DLD1 (cell line): Measurements from ENCODE around the gene ZMYND8.
"Not testable (repeated sequence)": the region's sequence is repeated elsewhere in the genome, so short reads cannot be mapped to it uniquely, and the experiment has no call there.

ENCODE experiments used
- in situ Hi-C: cut with HindIII; loops from 2 replicates; pipeline ENCODE4 v1.10.0; 2017; ENCODE audit warnings: low sequenced_read_pairs

The ZMYND8 gene

GRCh38 chr20:47290666-47291430, 65.7 kb downstream of the ZMYND8 start:
- in situ Hi-C loops, result no loop called here

DNA sequence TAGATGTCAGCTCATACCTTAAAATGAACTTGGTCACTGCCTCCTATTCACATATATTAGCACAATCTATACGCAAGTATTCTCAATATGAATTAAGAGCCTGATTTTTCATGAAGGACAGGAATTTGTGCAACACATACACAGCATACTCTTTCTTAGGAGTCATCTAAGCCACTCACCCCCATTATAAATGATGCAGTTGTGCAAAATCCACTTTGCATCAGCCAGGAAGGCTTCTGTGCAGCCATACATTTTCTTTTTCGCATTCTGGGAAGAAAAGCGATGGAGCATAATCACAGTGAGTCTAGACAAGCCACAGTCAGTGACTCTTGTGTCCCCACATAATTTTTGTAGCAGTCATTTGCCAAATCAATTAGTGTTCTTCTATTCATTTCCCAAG, 66.5 kb downstream of the ZMYND8 start:
- in situ Hi-C loops, result no loop called here

DNA sequence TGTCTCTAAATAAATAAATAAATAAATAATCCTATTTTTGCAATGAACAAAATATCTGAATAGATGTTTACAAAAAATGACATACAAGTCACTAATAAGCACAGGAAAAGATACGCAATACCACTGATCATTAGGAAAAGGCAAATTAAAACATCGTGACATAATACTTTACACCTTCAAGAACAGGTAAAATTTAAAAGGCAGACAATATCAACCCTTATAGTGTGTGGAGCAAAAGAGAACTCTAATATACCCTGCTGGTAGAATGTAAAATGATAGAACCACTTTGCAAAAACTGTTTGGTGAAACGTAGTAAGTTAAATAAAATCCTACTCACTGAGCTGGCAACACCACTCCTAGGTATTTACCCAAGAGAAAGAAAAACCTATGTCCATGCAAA, 67.4 kb downstream of the ZMYND8 start:
- in situ Hi-C loops, result no loop called here

GRCh38 chr20:47288530-47288929, 68.0 kb downstream of the ZMYND8 start:
- in situ Hi-C loops, result not testable (repeated sequence)

DNA sequence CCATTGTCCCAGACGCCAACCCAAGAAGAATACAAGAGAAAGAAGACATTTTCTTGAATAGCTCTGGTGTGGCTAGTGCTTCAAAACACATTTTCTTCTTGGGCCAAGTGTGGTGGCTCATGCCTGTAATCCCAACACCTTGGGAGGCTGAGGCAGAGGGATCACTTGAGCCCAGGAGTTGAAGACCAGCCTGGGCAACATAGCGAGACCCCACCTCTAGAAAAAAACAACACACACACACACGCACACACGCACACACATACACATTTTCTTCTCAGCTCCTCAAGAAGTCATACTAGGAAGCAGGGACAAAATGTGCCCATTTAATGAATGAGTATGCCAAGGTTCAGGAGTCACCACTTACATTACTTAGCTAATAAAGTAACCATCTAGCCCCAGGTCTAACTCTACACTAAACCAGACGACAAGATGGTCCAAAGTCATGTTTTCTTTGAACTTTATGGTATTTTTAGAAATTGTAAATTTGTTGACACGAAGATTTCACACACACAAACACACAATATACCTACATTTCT, 68.8 kb downstream of the ZMYND8 start:
- in situ Hi-C loops, result no loop called here

DNA sequence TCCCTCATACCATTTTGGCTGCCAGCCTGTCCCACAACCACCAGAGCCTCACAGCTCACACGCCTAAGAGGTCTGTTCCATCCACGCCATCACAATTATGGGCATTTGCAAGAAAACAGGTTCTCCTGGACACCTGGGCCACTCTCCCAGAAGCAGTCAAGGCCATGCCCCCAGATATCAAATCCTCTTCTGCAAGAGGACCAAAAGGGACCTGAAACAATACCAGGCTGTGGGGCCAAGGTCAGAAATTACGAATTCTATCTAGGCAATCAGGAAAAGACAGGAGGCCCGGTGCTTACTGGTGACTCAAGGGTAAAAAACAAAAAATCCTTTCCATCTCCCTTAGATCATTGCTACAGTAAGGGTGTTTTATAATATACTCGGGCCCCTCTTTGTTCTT, 69.8 kb downstream of the ZMYND8 start:
- in situ Hi-C loops, result no loop called here

DNA sequence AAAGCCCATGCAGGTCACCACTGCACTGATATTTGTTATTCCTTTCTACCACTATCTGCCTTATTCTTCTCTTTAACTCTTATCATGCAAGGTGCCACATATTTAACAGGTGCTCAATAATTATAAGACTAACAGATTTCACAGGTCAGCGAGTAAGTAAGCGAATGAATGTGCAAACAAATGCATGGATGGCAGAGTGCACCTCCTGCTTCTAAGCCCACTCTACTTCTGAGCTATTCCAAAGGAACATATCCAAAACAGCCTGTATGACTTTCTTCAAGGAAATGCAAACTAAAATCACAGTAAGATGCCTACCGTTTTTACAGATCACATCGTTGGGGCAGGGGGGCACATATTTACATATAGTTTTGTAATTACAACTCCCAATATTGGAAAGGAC, 71.3 kb downstream of the ZMYND8 start:
- in situ Hi-C loops, result no loop called here

- in situ Hi-C loops, result no loop called here
Observed at GRCh38 chr20:47284373-47284772, 72.1 kb downstream of the ZMYND8 start.

DNA sequence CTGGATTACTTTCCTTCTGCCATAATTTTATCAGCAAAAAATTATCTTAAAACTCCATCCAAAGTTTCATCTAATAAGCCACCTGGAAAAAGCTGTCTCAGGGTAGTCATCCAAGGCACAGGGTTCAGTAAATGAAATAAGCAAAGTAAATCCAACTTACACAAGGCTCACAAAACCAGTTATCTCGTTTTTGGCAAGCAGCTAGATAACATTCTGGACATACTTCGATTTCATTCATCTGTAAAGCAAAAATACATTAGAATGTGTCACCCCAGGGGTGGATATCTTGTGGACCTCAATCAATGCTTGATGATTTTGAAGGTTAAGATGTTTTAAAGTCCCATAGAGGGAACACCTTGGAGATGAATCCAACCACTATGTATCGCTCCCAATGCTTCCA, 73.1 kb downstream of the ZMYND8 start:
- in situ Hi-C loops, result no loop called here

DNA sequence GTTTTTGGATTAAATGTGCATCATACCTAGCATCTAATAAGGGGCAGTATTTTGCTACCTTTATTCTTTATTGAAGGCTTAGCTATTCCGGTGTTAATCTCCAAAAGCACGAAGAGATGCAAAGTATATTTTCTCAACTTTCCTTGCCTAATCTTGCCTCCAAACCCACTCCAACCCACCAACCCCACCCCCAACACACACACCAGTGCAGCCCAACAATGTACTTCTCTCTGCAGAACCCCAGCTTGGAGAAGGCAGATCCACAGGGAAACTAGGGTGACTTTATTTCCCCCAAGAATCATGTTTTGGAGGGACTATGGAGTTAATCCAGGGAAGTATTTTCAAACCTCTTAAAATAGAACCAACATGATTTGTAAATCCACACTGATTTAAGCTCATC, 73.6 kb downstream of the ZMYND8 start:
- in situ Hi-C loops, result no loop called here

DNA sequence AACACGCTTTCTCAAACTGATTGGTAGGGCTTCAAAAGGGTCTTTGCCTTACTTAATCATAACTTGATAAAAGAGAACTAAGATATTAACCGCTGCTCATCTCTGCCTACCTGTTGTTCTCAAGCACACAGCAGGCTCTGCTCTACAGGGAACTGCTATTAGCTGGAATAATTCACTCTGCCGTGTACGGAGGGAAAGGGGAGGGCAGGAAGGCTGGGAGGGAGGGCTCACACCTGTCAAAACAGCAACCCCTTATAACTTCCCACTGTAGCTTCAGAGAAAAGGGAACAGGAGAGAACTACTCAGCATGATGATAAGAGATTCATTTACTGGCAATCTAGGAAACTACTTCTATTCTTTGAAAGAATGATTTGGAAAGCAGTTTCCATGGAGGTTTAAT, 75.1 kb downstream of the ZMYND8 start:
- in situ Hi-C loops, result no loop called here

GRCh38 chr20:47280668-47281067, 75.8 kb downstream of the ZMYND8 start:
- in situ Hi-C loops, result no loop called here

DNA sequence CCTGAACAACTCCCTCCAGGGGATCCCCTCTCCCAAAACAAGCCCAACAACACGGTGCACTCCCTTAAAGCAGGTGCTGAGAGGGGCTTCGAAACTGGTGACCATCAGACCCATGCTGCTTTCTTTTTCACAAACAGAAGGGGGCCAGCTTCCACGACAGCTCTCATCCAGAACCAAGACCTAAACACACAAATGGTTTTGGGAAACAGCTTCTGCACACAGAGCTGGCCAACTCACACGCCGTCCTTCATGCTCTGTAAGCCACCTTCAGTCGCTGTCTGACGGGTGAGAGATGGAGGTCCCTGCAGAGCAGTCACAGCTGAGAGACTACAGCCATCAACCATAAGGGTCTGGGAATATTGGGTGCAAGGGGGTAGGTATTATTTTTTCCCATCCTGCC, 76.3 kb downstream of the ZMYND8 start:
- in situ Hi-C loops, result no loop called here

DNA sequence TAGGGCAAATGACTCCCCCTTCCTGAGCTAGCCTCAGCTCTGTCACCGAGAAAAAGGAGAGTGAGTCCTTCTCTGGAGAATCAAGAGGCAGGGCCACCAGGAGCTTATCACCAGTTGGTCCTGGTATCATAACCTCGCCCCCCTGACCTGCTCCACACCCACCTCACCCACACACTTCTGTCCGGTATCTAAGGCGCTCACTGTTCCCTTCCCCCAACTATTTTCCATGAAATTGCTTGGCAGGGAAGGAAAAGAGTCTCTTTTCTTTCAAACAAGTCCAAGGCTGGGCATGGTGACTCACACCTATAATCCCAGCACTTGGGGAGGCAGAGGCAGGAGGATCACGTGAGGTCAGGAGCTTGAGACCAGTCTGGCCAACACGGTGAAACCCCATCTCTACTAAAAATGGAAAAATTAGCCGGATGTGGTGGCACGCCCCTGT, 77.6 kb downstream of the ZMYND8 start:
- in situ Hi-C loops, result loop anchor here (10.0 kb wide), 1 partner anchor 106 kb away; no protein-coding TSS in a partner anchor

DNA sequence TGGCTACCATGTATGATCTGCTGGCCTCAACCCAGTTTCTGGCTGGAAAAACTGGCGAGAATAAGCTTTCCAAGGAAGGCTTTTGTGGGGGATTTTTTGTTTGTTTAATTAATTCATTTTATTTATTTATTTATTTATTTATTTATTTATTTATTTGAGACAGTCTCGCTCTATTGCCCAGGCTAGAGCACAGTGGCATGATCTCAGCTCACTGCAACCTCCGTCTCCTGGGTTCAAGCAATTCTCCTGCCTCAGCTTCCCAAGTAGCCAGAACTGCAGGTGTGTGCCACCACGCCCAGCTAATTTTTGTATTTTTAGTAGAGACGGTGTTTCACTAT, 79.0 kb downstream of the ZMYND8 start:
- in situ Hi-C loops, result loop anchor here (10.0 kb wide), 1 partner anchor 107 kb away; no protein-coding TSS in a partner anchor

GRCh38 chr20:47276851-47277534, 79.5 kb downstream of the ZMYND8 start:
- in situ Hi-C loops, result loop anchor here (10.0 kb wide), 1 partner anchor 108 kb away; no protein-coding TSS in a partner anchor

- in situ Hi-C loops, result loop anchor here (10.0 kb wide), 1 partner anchor 109 kb away; no protein-coding TSS in a partner anchor
Observed at GRCh38 chr20:47276251-47276650, 80.2 kb downstream of the ZMYND8 start.

GRCh38 chr20:47275548-47275947, 81.0 kb downstream of the ZMYND8 start:
- in situ Hi-C loops, result loop anchor here (10.0 kb wide), 1 partner anchor 109 kb away; no protein-coding TSS in a partner anchor

DNA sequence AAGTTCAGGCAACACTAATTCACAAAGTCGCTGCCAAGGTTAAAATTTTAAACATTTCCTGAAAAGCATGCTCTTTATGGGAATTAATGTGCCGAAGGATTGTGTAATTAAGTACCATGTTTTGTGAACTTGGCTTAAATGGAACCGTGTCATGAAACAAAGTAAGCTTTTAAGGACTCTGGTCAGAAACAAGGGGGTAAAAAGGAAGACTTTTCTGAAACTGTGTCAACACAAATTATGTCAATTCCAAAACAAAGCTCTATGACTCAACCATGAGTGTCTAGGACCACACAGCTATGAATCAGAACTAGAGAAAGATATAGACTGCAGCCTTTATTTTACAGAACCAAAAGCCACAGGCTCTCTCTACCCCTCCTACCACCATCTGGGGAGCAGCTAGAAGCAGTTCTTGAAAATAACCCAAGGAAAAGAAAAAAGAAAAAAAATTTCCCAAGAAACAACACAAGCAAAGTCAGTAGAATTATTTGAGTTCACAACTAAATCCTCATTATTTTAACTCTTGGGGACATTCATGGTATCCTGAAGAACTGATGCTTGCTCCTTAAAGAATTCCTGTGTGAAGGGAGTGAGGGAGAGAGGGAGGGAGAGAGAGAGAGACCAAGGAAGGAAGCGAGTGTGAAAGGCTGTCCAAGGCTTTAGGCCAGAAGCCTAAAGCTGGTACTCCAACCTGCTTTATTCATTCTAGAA, 81.9 kb downstream of the ZMYND8 start:
- in situ Hi-C loops, result loop anchor here (10.0 kb wide), 1 partner anchor 110 kb away; no protein-coding TSS in a partner anchor

DNA sequence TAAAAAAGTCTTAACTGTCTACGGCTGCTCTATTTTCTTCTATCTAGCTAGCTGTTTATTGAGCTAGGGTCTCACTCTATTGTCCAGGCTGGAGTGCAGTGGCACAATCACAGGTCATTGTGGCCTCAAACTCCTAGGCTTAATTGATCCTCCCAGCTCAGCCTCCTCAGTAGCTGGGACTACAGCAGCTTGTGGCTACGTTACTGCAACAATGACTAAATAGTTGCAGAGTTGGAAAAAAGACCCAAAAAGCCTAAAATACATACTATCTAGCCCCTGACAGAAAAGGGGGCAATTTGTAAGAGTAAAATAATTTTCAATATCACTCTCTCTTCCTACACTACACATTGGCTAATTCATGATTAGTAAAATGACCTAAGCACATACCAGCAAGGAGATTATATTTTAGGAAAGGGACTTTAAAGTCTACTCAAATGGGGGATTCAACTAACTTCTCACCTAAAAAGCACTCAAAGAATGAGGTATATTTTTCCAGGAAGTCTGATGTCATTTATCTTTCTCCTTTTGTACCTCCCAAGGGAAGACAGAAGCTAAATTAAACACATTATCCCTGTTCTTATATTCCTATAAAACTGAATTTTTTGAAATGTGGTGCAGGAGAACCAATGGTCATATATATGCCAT, 82.8 kb downstream of the ZMYND8 start:
- in situ Hi-C loops, result loop anchor here (10.0 kb wide), 1 partner anchor 111 kb away; no protein-coding TSS in a partner anchor
